ENCODE measurements around the gene MLLT11.

- TF ChIP-seq CTCF (IDR thresholded peaks at IDR 0.05) = no peak
- no peak for TF ChIP-seq POLR2A (IDR thresholded peaks at IDR 0.05)
Measured at GRCh38 chr1:151113877-151114276, 53.7 kb downstream of the MLLT11 start.

Data from heart left ventricle (tissue), 13 donors.